Activated CD4-positive, alpha-beta T cell treated with anti-CD3 and anti-CD28 coated beads, Interleukin-2, amount 50 U/mL, for 4 hours (primary cell): ENCODE measurements around the gene TSPAN8.
"Not testable (repeated sequence)": the region's sequence is repeated elsewhere in the genome, so short reads cannot be mapped to it uniquely, and the experiment has no call there.

ENCODE experiments used
- DNase-seq, 2 experiments: peaks; one replicate each; pipeline ENCODE4 v3.0.0-alpha.2; 2020

Gene TSPAN8

DNA sequence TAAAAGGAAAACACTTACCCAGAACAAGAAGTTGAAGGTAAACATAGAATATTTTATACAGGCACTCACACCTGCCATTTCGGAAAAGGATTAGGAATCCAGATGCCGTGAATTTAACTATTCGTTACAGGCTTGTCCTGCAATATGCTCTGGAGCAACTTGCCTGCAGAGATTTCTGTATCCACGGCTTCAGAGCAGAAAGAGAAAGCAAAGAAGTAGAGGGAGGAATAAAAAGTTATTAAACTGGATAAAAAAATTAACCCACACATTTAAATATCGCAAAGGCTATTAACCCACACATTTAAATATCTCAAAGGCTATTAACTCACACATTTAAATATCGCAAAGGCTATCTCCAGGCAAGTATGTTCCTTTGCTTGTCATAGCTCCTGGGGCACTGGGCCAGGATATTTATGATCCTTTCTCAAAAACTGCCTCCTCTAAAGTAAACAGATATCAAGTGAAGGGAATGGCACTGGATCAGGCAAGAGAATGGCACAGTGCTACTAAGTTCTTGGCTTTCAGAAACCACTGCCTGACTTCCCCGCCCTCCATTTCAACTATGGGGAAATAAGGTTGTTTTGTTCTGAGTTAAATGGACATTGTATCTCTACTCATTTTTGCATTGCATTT is at the start of gene TSPAN8:
TSPAN8 (minus strand) TSS at position 399 of the 633 bp plus-strand sequence; CDS start at position 78, 321 bp downstream.
- DNase-seq = no peak

DNA sequence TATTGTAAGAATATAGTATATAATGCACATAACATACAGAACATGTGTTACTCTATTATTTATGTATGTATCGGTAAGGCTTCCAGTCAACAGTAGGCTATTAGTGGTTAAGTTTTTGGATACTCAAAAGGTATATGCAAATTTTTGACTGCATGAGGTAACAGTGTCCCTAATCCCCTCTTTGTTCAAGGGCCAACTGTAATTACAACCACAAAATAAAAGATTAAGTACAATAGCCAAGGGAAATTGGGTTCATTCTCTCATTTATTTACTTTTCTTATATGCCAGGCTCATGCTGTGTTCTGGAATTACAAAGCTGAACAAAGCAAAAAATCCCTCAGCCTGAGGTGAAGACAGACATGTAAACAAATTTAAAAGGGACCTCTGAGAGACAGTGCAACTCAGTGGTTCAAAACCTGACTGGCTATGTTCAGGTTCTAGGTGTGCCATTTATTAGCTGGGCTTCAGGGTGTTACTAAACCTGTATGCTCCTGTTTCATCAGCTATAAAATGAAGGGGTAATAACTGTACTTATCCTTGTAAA is 43.4 kb upstream of the TSPAN8 start:
- DNase-seq = no peak

DNA sequence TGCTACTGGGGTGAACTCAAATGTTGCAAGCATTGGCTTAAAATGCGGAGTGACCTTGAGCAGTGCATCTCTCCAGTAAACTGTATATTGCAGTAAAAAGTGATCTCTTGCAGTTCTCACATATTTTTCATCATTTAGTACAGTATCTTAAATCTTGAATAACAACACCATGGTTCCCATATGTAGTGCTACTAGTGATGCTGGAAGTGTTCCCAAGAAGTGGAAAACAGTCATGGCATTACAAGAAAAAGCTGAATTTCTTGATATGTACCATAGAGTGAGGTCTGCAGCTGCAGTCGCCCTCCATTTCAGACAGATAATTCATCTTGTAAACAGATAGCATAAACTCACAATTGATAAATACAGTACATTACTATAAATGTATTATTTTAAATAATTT is 42.9 kb upstream of the TSPAN8 start:
- no peak for DNase-seq

DNA sequence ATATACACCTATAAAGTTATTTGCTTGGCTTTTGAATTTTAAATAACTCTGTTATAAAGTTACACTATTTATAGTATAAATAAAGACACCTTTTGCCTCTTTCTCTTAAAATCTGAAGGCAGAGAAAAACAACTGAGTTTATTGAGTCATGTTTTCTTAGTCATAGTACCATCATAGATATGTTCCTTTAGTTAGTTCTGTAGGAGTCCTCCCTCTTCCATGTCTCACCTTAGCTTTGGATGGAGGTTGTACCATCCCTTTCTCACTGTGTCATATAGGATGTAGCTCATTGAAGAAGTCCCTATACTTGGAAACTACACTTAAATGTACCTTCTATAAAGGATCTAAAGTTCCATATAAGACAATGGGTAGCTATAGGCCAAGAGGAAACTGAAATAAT is 39.7 kb upstream of the TSPAN8 start:
- no peak for DNase-seq

DNA sequence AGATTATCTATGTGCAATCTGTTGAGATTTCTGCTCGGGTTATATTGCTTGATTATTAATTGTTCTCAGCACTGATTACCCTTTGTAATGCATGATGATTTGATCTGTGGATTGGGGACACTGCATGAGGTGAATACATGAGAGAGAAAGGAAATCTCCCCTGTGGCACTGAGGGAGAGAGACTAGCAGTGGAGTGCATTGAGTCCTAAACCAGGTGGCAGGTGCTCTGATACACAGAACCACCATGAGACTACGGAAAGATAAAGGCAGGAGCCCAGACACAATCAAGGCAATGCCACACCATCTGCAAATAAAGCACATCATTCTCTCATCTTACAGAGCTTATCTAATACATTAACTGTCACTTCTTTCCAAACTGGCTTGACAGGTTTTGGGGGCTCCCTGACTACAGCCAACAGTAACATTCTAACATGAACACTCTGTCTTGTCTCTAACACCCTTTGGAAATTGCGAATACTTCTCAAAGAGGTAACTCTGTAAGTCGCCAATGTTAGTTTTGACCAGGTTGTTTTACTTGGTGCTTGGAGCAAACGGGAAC is 37.6 kb upstream of the TSPAN8 start:
- DNase-seq = no peak

DNA sequence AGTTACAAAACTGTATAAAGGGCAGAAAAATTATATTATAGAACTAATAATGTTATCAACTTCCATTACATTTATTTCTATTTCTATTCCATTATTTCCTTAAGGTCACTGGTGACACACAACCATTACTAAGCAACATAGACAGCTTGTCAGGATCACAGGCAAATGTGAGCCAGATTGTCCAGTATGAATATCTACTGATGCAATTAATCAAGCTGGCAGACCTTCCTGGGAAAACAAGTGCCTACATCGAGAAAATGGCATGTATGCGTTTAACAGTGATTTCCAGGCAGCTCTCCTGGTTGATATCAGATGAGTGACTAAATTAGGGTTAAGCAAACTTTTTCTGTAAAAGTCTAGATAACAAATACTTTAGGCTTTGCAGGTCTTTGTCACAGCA is 36.9 kb upstream of the TSPAN8 start:
- no peak for DNase-seq

DNA sequence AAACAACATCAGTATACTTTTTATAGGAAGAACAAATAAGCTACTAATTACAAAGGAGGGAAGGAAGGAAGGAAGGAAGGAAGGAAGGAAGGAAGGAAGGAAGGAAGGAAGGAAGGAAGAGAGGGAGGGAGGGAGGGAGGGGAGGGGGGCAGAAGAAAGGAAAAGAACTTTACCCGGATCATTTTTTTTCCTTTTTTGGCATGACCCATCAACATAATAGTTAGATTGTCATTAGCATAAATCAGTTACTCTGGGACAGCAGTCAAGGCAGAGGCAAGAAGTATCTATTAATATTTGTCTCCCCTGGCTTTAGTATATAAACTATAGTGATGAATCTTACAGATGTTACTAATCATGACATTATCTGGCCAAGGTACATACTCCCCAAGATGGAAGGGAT is 35.2 kb upstream of the TSPAN8 start:
- no peak for DNase-seq

DNA sequence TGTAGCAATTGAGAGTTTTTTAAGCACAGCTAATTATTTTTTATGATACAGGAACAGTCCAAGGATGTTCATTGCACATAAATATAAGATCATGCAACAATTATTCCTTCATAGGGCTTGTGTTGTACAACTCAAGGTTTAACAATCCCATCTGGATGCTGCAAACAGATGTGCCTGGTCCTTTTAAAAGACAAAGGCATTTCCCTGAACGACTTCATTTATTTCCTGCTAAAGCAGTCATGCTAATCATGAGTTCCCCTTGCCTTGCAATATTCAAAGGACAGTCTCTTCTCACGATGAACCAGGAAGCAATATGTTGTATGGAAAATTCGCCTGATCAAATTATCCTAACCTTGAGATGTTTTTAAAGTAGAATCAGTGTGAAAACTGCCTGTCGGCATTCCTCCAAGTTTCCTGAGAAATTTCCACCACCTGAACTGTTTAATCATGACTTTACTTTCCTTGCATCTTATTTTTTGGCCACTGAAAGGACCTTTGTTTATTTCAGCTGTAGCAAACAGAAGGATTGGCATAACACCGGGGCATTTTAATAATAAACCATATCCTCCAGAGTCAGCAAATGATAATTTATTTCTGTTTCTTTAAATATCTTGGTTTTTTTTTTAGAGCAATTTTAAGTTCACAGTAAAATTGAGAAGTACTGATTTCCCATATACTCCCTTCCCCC is 33.9 kb upstream of the TSPAN8 start:
- no peak for DNase-seq

DNA sequence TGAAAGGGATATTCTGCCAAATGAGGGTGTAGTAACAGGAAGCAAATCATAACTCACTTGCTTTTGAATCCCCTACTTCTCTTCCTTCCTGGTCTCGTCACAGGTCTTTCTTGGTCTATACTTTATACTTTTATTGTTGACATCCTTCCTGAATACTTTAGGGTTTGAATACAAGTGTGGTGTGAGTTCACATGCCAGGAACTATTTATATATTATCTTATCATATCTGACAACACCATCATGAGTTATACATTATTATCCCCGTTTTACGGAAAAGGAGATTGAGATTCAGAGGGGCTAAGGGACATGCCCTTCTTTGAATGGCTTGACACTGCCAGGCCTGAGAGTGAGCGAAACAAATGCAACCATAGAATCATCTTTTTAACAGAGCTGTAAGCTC is 33.0 kb upstream of the TSPAN8 start:
- DNase-seq = no peak

DNA sequence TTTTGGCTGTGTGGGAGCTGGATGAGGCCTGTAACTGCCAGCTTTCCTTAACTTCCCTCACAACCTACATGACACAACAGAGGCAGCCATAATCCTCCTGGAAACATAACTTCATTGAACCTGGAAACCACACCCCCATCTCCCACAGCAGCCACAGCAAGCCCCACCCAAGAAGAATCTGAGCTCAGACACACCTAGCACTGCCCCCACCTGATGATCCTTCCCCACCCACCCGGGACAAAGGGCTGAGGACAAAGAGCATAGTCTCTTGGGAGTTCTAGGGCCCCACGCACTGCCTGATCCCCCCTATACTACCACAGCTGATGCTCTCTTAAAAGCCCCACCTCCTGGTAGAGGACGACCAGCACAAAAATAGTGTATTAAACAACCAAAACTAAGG is 29.6 kb upstream of the TSPAN8 start:
- no peak for DNase-seq

DNA sequence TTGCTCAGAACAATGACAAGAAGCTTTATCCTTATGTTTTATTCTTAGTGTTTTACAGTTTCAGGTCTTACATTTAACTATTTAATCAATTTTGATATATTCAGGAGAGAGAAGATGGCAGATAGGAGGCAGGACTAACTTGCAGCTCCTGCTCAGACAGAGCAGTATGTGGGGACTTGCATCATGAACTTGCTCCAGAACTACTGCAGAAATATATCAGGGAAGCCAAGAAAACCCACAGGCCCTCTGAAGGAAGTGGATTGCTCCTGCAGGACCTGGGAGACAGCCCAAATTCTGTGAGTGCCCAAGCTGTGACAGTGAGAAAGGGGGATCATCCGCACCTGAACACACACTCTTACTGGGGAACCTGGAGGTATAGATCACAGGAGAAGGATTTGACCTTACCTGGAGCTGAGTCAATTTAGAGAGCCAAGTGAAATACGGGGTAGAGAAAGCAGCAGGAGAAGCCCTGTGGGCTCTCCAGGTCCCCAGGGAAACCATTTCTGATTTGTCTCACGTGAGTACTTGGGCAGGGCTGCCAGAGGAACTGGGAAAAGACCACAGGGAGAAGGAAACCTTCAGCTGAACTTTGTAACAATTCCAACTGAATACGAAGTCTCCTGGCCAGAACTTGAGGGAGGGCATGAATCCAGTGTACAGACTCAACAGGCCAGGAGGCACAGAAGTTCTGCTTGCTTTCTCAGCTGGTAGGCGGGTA is 28.9 kb upstream of the TSPAN8 start:
- no peak for DNase-seq

DNA sequence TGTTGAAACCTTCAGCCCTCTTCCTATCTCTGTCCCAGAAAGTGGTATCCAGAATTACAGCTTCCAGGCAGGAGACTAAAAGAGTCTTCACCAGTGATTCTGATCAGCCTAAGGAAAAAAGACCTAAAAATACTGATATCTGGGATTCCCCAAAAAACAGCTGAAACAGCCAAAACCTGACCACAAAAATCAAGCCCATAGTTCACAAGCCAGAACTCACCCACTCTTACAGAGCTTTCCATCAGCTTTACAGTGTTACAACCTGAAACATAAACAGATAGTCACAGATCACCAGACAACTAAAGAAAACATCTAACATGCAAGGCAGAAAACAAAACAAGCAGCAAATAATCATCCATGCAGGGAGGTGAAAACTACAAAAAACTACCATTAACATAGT is 26.0 kb upstream of the TSPAN8 start:
- no peak for DNase-seq

DNA sequence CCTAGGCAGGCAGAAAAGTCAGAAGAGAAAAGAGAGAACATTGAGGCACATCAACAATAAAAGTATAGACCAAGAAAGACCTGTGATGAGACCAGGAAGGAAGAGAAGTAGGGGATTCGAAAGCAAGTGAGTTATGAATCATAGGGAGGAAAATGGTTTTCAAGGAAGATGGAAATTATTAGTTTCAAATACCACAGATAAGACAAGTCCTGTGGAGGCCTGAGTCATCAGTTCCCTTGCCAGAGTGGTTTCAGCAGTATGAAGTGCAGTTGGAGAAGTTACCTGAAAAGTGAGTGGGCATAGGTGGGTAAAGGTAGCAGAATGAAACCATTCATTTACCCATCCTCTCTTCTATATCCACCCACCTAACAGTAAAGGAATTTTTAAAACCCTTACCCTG is 25.2 kb upstream of the TSPAN8 start:
- no peak for DNase-seq

DNA sequence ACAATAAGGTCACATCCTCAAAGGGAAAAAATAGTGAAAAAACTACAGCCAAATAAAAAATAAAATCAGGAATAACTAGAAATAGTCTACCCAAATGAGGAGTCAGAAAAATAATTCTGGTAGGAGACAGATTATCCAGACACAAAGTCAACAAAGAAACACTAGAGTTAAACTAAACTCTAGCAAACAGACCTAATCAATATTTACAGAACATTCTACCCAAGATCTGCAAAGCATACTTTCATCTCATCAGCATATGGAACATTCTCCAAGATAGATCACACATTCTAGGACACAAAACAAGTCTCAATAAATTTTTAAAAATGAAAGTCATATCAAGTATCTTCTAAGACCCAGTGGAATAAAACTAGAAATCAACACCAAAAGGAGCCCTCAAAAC is 20.4 kb upstream of the TSPAN8 start:
- no peak for DNase-seq

DNA sequence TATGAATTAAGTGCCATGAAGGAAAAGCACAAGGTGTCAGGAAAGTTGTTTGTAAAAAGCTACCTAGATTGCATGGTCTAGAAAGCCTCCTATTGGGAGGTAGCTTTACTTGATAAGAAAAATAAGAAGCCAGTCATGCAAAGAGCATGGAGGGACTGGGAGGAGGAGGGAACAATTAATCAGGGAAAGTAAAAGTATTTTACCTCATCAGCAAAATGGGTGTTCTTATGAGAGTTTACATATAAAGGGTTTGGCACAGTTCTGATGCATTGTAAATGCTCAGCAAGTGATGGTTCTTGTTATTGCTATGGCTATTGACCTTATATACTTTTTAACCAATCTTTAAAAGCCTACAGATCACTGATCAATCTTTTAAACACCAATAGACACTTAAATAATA is 17.0 kb upstream of the TSPAN8 start:
- no peak for DNase-seq

DNA sequence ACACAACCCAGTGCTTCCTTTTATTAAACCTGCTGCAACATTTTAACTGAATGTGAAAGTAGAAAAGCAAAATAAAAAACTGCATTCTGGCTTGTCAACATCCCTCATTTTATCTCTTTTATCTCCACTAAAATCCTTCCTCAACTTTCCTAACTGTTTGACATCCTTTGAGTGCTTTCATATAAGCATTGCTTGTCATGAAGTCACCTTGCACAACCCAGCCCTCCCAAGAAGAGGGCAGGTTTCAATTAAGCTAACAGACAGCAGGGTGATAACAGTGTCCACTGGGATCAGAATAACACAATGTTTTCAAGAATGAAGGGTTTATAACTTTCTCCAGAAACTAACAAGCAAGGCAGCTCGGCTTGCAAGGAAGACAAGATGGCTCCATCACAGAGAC is 16.3 kb upstream of the TSPAN8 start:
- DNase-seq = no peak

DNA sequence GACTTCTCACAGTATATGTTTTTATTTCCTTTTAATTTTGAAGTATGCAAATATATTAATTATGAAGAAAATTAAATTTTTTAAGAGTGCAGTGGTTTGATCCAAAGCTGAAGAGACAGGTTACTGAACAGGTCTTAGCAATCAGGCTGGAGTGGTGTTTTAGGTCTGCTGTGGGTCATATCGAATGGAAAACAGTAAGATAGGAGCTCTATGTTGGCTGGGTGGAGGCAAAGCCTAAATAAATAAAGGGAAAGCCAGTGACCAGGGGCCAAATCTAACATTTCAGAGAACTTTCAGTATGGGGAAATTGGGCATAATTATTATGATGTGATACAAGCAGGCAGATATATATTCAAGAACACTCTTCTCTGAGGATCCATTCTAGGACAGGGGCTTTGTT is 12.7 kb upstream of the TSPAN8 start:
- DNase-seq = no peak

DNA sequence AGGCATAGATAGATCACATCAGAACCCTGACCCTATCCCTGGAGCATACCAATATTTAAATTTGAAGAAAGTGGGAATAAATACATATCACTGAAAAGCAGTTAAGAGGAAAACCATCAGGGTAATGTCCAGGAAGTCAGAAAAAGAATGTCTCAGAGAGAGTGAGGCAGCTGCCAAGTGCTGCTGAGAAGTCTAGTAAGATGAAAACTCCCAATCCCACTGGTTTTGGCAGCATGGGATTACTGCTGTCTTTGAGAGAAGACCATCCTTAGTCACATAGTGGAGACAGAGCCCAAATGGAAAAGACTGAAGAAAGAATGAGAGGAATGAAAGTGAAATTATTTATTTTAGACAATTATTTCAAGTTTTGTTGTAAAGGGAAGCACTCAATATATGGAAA is 11.5 kb upstream of the TSPAN8 start:
- no peak for DNase-seq

DNA sequence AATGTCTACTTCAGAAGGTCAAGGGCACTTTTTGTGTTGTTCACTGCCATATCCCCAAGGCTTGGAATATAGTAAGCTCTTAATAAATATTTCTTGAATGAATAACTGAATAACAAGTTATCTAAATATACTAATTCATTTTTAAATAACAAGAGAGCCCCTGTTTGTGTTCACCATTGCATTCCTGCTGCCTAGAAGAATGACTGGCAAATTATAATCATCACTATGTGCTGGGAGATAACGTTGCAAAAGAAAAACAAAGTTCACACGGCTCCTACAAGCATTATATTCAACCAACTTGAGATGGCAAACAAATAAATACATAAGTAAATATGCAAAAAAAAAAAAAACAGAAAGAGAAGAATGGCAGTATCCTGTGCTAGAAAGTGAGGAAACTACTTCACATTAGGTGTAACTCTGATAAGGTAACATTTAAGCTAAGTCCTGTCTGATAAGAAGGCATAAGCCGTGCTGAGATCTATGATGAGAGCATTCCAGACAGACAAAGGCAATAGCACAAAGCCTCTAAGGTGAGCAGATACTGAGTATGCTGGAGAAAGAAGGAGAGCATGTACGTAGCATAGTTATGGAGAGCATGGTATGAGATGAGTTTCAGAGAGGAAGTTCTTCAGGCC is 9.2 kb upstream of the TSPAN8 start:
- no peak for DNase-seq

DNA sequence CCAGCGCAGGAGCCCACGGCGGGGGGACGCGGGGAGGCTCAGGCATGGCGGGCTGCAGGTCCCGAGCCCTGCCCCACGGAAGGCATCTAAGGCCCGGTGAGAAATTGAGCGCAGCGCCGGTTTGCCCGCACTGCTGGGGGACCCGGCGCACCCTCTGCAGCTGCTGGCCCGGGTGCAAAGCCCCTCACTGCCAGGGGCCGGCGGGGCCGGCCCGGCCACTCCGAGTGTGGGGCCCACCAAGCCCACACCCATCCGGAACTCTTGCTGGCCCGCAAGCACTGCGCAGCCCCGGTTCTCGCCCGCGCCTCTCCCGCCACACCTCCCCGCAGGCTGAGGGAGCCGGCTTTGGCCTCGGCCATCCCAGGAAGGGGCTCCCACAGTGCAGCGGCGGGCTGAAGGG is 8.5 kb upstream of the TSPAN8 start:
- DNase-seq = no peak

DNA sequence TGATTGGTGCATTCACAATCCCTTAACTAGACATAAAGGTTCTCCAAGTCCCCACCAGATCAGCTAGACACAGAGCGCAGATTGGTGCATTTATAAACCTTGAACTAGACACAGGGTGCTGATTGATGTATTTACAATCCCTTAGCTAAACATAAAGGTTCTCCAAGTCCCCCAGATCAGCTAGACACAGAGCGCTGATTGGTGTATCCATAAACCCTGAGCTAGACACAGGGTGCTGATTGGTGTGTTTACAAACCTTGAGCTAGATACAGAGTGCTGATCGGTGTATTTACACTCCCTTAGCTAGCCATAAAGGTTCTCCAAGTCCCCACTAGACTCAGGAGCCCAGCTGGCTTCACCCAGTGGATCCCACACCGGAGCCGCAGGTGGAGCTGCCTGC is 8.0 kb upstream of the TSPAN8 start:
- DNase-seq = not testable (repeated sequence)

DNA sequence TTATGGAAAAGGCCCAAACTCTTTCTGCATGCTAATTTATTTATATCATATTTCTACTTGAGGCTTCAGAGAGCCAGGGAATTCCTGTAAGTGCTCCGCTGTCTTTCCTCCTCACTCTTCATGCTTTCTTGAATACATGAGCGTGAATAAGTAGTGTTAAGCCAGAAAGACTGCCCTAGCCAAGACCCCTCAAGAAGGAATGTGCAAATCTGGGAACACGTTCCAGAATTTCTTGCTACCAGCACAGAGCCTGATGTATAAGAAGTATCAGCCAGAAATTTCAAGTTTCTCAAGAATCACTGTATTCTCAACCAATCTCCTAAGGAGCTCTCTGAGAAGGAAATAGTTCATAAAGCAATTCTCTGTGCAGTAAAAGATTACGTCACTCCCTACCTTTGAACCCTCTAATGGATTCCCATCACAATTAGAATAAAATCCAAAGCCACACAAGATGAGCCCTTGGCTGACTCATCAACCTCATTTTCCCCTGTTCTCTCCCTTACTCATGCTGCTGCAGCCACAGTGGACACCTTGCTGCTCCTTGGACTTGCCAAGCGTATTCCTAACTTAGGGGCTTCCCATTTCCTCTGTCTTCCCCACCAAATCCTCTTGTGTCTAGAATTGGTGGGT is 6.9 kb upstream of the TSPAN8 start:
- DNase-seq = no peak

DNA sequence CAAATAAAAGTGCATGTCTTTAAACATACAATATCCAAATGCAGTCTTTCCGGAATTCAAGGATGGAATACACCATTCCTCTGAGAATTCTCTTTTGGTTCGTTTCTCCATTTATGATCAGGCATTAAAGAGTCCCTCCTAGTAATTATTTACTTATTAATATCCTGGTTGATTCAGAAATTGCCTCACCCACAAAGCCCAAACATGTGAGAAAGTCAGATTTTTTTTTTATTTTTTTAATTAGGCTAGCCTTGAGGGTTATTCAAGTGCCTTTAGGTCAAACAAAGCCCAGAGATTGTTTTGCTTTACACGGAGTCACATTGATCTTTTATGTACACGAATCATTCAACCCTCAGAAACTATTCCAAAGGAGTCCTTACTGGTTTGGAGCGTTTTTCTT is 6.4 kb upstream of the TSPAN8 start:
- no peak for DNase-seq
